Measurements from ENCODE around the gene CHD3.

The CHD3 gene

DNA sequence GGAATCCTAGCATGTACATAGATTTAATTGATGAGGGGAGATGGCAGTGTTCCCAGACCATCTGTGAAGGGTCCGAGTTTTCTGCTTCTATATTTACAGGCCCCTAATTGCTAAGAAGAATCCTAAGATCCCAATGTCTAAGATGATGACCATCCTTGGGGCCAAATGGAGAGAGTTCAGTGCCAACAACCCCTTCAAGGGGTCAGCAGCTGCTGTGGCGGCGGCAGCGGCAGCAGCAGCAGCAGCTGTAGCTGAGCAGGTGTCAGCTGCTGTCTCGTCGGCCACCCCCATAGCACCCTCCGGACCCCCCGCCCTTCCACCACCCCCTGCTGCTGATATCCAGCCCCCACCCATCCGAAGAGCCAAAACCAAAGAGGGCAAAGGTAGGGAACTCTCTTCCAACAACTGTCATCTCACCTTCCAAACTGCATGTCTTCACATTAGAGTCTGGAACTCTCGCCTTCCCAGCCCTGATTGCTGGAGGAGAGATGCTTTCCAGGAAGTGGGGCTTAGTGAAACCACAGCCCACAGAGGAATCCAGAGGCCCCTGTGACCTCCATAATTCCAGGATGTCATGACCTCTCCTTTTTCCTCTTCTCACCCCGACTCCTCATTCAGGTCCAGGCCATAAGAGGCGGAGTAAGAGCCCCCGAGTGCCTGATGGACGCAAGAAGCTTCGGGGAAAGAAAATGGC, 4.7 kb downstream of the CHD3 start:
- no peak for DNase-seq (ENCODE audit: low read depth in 1 of 2, low spot score in 1 of 2)

DNA sequence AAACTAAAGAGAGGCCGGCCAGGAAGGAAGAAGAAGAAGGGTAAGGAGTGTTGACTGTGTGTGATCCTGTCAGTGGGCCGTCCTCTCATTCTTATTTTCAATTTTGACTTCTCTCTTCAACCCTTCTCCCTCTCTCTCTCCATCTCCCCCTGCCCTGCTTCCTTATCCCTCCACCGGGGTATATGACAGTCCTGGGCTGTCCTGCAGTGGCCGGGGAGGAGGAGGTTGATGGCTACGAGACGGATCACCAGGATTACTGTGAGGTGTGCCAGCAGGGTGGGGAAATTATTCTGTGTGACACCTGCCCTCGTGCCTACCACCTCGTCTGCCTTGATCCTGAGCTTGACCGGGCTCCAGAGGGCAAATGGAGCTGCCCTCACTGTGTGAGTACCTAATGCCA, 5.6 kb downstream of the CHD3 start:
- DNase-seq (ENCODE audit: low read depth in 1 of 2, low spot score in 1 of 2), result no peak

GRCh38 chr17:7894866-7895265, 6.3 kb downstream of the CHD3 start:
- no peak for DNase-seq (ENCODE audit: low read depth in 1 of 2, low spot score in 1 of 2)

DNA sequence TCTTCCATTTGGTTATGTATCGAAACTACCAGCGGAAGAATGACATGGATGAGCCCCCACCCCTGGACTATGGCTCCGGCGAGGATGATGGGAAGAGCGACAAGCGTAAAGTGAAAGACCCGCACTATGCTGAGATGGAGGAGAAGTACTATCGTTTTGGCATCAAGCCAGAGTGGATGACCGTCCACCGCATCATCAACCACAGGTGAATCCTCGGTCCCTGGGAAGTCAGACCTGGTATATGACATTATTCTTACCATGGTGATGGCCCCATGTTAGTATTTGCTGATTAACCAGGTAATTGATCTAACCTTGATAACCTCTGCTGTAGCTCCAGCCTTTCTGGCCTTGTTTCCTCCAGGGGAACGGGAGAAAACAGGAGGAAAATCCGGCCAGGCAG, 8.5 kb downstream of the CHD3 start:
- no peak for DNase-seq (ENCODE audit: low read depth in 1 of 2, low spot score in 1 of 2)

DNA sequence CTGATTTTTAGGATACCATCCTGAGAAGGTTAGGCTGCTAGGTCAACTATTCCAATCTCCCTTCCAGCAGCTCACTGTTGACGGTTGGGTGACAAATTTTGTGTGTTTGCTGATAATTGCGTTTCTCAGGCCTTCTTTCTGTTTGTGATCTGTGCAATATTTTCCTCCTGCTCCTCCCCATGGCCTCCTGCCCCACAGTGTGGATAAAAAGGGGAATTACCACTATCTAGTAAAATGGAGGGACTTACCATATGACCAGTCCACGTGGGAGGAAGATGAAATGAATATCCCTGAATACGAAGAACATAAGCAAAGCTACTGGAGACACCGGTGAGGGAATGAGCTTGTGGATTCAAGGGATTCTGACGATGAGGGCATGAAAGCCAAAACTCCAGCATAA, 9.2 kb downstream of the CHD3 start:
- DNase-seq (ENCODE audit: low read depth in 1 of 2, low spot score in 1 of 2), result no peak

GRCh38 chr17:7903154-7904103, 14.8 kb downstream of the CHD3 start:
- DNase-seq (ENCODE audit: low read depth in 1 of 2, low spot score in 1 of 2), result no peak

GRCh38 chr17:7909089-7909488, 20.5 kb downstream of the CHD3 start:
- DNase-seq (ENCODE audit: low read depth in 1 of 2, low spot score in 1 of 2), result no peak

GRCh38 chr17:7910281-7910680, 21.7 kb downstream of the CHD3 start:
- DNase-seq (ENCODE audit: low read depth in 1 of 2, low spot score in 1 of 2), result no peak

- no peak for DNase-seq (ENCODE audit: low read depth in 1 of 2, low spot score in 1 of 2)
Observed at GRCh38 chr17:7910711-7911110, 22.1 kb downstream of the CHD3 start.

DNA sequence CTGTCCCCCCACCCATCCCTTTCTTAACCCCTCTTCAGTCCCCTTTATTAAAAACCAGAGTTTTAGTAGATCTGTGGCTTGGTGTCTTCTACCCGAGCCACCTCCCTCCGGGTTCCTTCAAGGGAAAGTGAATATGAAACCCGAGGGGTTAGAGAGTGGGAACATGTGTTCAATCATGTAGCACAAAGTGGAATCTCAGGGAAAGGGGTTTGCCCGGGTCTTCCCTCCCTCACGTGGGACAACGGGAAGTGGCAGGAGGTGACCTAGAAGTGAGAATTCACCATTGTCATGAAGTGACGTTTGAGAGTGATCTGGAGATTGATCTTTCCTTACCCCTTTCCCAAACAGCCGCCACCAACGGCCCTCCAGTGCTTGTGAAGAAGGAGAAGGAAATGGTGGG, 22.5 kb downstream of the CHD3 start:
- DNase-seq (ENCODE audit: low read depth in 1 of 2, low spot score in 1 of 2), result no peak

GRCh38 chr17:7912927-7913524, 24.4 kb downstream of the CHD3 start:
- peak in 1 of 2 donors; percentile 51 for DNase-seq (ENCODE audit: low read depth in 1 of 2, low spot score in 1 of 2)

DNA sequence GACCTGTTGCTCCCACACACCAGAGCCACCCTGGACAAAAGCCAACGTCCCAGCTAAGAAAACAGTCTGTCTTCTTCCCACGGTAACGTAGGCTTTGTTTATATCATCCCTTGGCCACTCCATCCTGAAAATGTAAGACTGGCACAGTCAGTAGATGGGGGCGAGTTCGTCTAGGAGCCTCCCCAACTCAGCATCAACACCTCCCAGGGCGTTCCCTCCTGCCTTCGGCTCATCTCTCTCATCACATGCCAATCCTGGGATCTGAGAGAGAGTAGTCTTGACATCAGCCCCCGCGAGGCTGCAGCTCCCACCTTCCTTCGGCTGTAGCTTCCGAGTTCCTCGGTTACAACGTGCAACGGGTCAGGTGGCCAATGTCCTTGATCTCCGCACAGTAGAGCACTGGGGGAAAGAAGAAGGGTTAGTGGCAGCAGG, 26.6 kb downstream of the CHD3 start:
- no peak for DNase-seq (ENCODE audit: low read depth in 1 of 2, low spot score in 1 of 2)

GRCh38 chr17:7915611-7916384, 27.2 kb downstream of the CHD3 start, which contains the start of gene RNF227:
TSS of gene RNF227 (minus strand) at chr17:7916289. CDS start at chr17:7916195, 94 bp downstream.
- DNase-seq (ENCODE audit: low read depth in 1 of 2, low spot score in 1 of 2), result peak; percentile 73 to 85

- DNase-seq (ENCODE audit: low read depth in 1 of 2, low spot score in 1 of 2), result no peak
Observed at GRCh38 chr17:7916385-7916682, 27.7 kb downstream of the CHD3 start.

DNA sequence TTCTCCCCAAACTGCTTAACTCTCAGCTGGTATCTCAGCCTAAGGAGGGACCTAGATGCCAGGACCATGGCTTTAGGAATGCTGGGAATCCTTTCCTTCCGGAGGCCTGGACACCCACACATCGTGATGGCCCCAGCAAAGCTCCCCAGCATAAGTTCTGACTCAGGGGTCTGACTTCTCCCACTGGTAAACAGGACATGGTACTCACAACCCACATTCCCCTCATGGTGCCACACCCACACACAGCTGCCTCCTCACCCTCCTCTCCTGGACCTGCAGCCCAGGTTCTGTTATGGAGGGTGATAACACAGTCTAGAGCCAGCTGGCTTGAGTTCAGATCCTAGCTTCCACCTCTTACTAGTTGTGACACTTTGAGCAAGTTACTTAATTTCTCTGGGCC, 28.2 kb downstream of the CHD3 start:
- no peak for DNase-seq (ENCODE audit: low read depth in 1 of 2, low spot score in 1 of 2)

- DNase-seq (ENCODE audit: low read depth in 1 of 2, low spot score in 1 of 2), result no peak
Observed at GRCh38 chr17:7922269-7922844, 33.8 kb downstream of the CHD3 start.

GRCh38 chr17:7922845-7923628, 34.4 kb downstream of the CHD3 start:
- DNase-seq (ENCODE audit: low read depth in 1 of 2, low spot score in 1 of 2), result peak; percentile 56 to 77

DNA sequence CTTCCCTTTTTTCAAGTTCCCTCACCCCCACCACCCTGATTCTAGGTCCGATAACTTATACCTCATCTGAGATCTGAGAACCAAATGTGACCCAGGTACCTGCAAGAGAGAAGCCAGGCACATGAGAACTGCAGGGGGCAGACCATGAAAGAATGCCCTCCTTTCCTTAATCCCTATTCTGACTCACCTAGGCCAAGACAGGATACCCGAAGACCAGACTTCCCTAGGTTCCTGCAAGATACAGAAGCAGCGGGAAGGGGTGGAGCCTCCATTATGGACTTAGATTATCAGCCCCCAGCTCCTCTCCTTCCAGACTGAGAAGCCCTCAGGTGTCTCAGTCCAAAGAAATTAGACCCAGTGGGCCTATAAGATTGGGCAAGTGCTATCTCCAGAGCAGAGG, 39.0 kb downstream of the CHD3 start:
- no peak for DNase-seq (ENCODE audit: low read depth in 1 of 2, low spot score in 1 of 2)

GRCh38 chr17:7929158-7930023, 40.8 kb downstream of the CHD3 start, which contains the start of gene KCNAB3:
TSS of gene KCNAB3 (minus strand) at chr17:7929856. CDS start at chr17:7929435, 421 bp downstream.
- no peak for DNase-seq (ENCODE audit: low read depth in 1 of 2, low spot score in 1 of 2)

Measured in activated CD4-positive, alpha-beta T cell treated with anti-CD3 and anti-CD28 coated beads, Interleukin-2, amount 50 U/mL, for 24 hours (primary cell).